Memory B cell (primary cell): ENCODE data around the gene NKX6-2.

Experiments
- ATAC-seq: fragments of 150-1000 bp; cut with Tn5 transposase; 2 replicates; pipeline ENCODE4 v1.10.0; 2021; ENCODE audit warnings: low read depth, mild to moderate bottlenecking, moderate library complexity
- DNase-seq, 2 donors: peaks; one replicate each; pipeline ENCODE4 v3.0.0; 2022; ENCODE audit warnings: low spot score in 2 of 2
- H3K27ac Mint-ChIP-seq: one replicate; pipeline ENCODE4 v1.8.0; 2022; ENCODE audit warnings: mild to moderate bottlenecking, moderate library complexity, mixed read lengths
- H3K27me3 Mint-ChIP-seq: one replicate; pipeline ENCODE4 v1.8.0; 2022; ENCODE audit warnings: mixed read lengths
- H3K36me3 Mint-ChIP-seq: one replicate; pipeline ENCODE4 v1.8.0; 2022; ENCODE audit warnings: mild to moderate bottlenecking, mixed read lengths
- H3K4me1 Mint-ChIP-seq: one replicate; pipeline ENCODE4 v1.8.0; 2022; ENCODE audit warnings: mixed read lengths
- H3K4me3 Mint-ChIP-seq: one replicate; pipeline ENCODE4 v1.8.0; 2022; ENCODE audit warnings: mild to moderate bottlenecking, moderate library complexity, mixed read lengths
- H3K9me3 Mint-ChIP-seq: one replicate; pipeline ENCODE4 v1.8.0; 2022; ENCODE audit warnings: mixed read lengths

The NKX6-2 gene

GRCh38 chr10:132770061-132771021, 15.6 kb downstream of the NKX6-2 start:
- H3K4me1 Mint-ChIP-seq, result peaks cover 3% of the 10 kb centered on the region
- no peak overlapping the region for H3K27ac Mint-ChIP-seq
- H3K36me3 Mint-ChIP-seq, result peaks cover 18% of the 10 kb centered on the region
- no peaks in the 10 kb centered on the region for H3K9me3 Mint-ChIP-seq
- no peak overlapping the region for H3K4me3 Mint-ChIP-seq
- DNase-seq (no peak), ATAC-seq (no peak)
- no peaks in the 10 kb centered on the region for H3K27me3 Mint-ChIP-seq

GRCh38 chr10:132768346-132769248, 17.4 kb downstream of the NKX6-2 start:
- peaks cover 19% of the 10 kb centered on the region for H3K36me3 Mint-ChIP-seq
- ATAC-seq, result no peak
- no peak overlapping the region for H3K27ac Mint-ChIP-seq
- H3K9me3 Mint-ChIP-seq, result no peaks in the 10 kb centered on the region
- no peaks in the 10 kb centered on the region for H3K27me3 Mint-ChIP-seq
- H3K4me1 Mint-ChIP-seq, result peaks cover 6% of the 10 kb centered on the region
- no peak overlapping the region for H3K4me3 Mint-ChIP-seq
- DNase-seq, result no peak

- ATAC-seq (no peak), DNase-seq (no peak)
- Mint-ChIP-seq H3K27me3 (no peaks in the 10 kb centered on the region), H3K4me1 (peaks cover 9% of the 10 kb centered on the region), H3K27ac (no peak overlapping the region), H3K4me3 (no peak overlapping the region), H3K36me3 (peaks cover 19% of the 10 kb centered on the region), H3K9me3 (no peaks in the 10 kb centered on the region)
Observed at GRCh38 chr10:132766291-132766690, 19.7 kb downstream of the NKX6-2 start.

GRCh38 chr10:132765435-132765834, 20.5 kb downstream of the NKX6-2 start:
- Mint-ChIP-seq H3K4me1 (peaks cover 9% of the 10 kb centered on the region), H3K27ac (no peak overlapping the region), H3K9me3 (no peaks in the 10 kb centered on the region), H3K27me3 (no peaks in the 10 kb centered on the region), H3K4me3 (no peak overlapping the region), H3K36me3 (peaks cover 26% of the 10 kb centered on the region)
- no peak for ATAC-seq
- no peak for DNase-seq

- no peak for ATAC-seq
- no peak for DNase-seq
- peaks cover 30% of the 10 kb centered on the region for H3K36me3 Mint-ChIP-seq
- no peaks in the 10 kb centered on the region for H3K27me3 Mint-ChIP-seq
- H3K4me3 Mint-ChIP-seq, result no peak overlapping the region
- peak overlapping the region; percentile 32 for H3K27ac Mint-ChIP-seq
- peaks cover 9% of the 10 kb centered on the region for H3K4me1 Mint-ChIP-seq
- no peaks in the 10 kb centered on the region for H3K9me3 Mint-ChIP-seq
Observed at GRCh38 chr10:132764108-132764507, 21.8 kb downstream of the NKX6-2 start.

- Mint-ChIP-seq H3K4me1 (peaks cover 9% of the 10 kb centered on the region), H3K4me3 (no peak overlapping the region), H3K27ac (no peak overlapping the region), H3K36me3 (peaks cover 26% of the 10 kb centered on the region), H3K9me3 (no peaks in the 10 kb centered on the region), H3K27me3 (no peaks in the 10 kb centered on the region)
- DNase-seq, result no peak
- no peak for ATAC-seq
Observed at GRCh38 chr10:132763545-132763944, 22.4 kb downstream of the NKX6-2 start.

GRCh38 chr10:132762267-132762666, 23.7 kb downstream of the NKX6-2 start:
- Mint-ChIP-seq H3K9me3 (no peaks in the 10 kb centered on the region), H3K36me3 (peaks cover 23% of the 10 kb centered on the region), H3K4me3 (no peak overlapping the region), H3K4me1 (peaks cover 9% of the 10 kb centered on the region), H3K27me3 (no peaks in the 10 kb centered on the region), H3K27ac (no peak overlapping the region)
- no peak for ATAC-seq
- no peak for DNase-seq

GRCh38 chr10:132761395-132762060, 24.4 kb downstream of the NKX6-2 start:
- DNase-seq (no peak), ATAC-seq (no peak)
- Mint-ChIP-seq H3K9me3 (no peaks in the 10 kb centered on the region), H3K4me3 (no peak overlapping the region), H3K27ac (no peak overlapping the region), H3K36me3 (peaks cover 24% of the 10 kb centered on the region), H3K27me3 (no peaks in the 10 kb centered on the region), H3K4me1 (peaks cover 8% of the 10 kb centered on the region)

GRCh38 chr10:132758865-132759264, 27.1 kb downstream of the NKX6-2 start:
- peaks cover 34% of the 10 kb centered on the region for H3K36me3 Mint-ChIP-seq

GRCh38 chr10:132757171-132757570, 28.8 kb downstream of the NKX6-2 start:
- ATAC-seq (no peak), DNase-seq (no peak)
- Mint-ChIP-seq H3K4me1 (peaks cover 5% of the 10 kb centered on the region), H3K4me3 (no peak overlapping the region), H3K36me3 (peaks cover 40% of the 10 kb centered on the region), H3K27ac (no peak overlapping the region), H3K9me3 (peaks cover 5% of the 10 kb centered on the region), H3K27me3 (no peaks in the 10 kb centered on the region)

More at GRCh38 chr10:132758865-132759264, 27.1 kb downstream of the NKX6-2 start:
- Mint-ChIP-seq H3K9me3 (peaks cover 5% of the 10 kb centered on the region), H3K27me3 (no peaks in the 10 kb centered on the region), H3K27ac (no peak overlapping the region), H3K4me3 (no peak overlapping the region), H3K4me1 (peaks cover 6% of the 10 kb centered on the region)
- ATAC-seq, result no peak
- DNase-seq, result no peak

GRCh38 chr10:132756591-132756990, 29.4 kb downstream of the NKX6-2 start:
- Mint-ChIP-seq H3K36me3 (peaks cover 42% of the 10 kb centered on the region), H3K27me3 (no peaks in the 10 kb centered on the region), H3K27ac (no peak overlapping the region), H3K9me3 (peaks cover 5% of the 10 kb centered on the region), H3K4me1 (peaks cover 4% of the 10 kb centered on the region), H3K4me3 (no peak overlapping the region)
- DNase-seq (no peak), ATAC-seq (no peak)

GRCh38 chr10:132755166-132755711, 30.7 kb downstream of the NKX6-2 start:
- H3K9me3 Mint-ChIP-seq, result peaks cover 5% of the 10 kb centered on the region
- ATAC-seq (no peak), DNase-seq (no peak)
- H3K4me3 Mint-ChIP-seq, result no peak overlapping the region
- peaks cover 37% of the 10 kb centered on the region for H3K36me3 Mint-ChIP-seq
- H3K27me3 Mint-ChIP-seq, result no peaks in the 10 kb centered on the region
- peaks cover 4% of the 10 kb centered on the region for H3K4me1 Mint-ChIP-seq
- no peak overlapping the region for H3K27ac Mint-ChIP-seq

- DNase-seq (no peak), ATAC-seq (no peak)
- peaks cover 4% of the 10 kb centered on the region for H3K4me1 Mint-ChIP-seq
- no peak overlapping the region for H3K27ac Mint-ChIP-seq
- peaks cover 33% of the 10 kb centered on the region for H3K36me3 Mint-ChIP-seq
- H3K9me3 Mint-ChIP-seq, result peaks cover 5% of the 10 kb centered on the region
- H3K4me3 Mint-ChIP-seq, result no peak overlapping the region
- no peaks in the 10 kb centered on the region for H3K27me3 Mint-ChIP-seq
Observed at GRCh38 chr10:132754071-132754470, 31.9 kb downstream of the NKX6-2 start.
